ENCODE data around the gene ZEB1.

Gene ZEB1

DNA sequence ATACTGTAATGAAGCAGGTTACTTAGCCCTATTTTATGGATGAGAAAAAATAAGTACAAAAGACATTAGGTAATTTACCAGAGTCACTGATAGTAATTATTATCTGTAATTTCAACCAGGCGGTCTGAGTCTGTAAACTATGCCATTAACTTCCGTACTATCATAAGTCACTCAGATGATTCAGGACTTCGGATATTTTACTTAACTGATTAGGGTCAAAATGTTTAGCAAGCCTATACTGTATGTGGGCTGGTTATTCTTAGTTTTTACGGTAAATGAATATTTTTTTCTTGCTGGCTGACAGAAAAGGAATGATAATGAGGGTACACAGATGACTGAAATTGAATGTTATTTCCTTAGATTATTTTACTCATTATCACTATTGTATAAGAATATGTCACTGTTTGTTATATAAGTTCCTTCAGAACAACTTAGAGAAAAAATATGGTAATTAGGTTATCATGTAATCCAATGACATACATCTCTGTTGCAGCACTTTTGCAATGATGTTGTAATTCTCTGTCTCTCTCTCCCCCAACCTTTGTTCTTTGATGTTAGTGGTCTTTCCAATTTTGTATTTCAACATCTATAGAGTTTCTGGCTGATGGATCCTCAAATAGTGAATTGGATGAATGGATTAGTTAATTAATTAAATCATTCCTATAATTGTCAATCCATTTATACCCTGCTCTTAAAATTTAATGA, 165.6 kb downstream of the ZEB1 start:
- Histone ChIP-seq H3K4me2 (ENCODE audit: low read depth, low read length, poor library complexity, severe bottlenecking) (no peak overlapping the region), H2AFZ (ENCODE audit: low read length) (no peak overlapping the region), H3K9me2 (replicated peaks; ENCODE audit: low read depth, low read length) (no peaks in the 10 kb centered on the region), H3K79me2 (ENCODE audit: insufficient read depth, low read length) (peaks cover 42% of the 10 kb centered on the region), H3K9me3 (ENCODE audit: insufficient read depth, low read depth, low read length) (peaks cover 5% of the 10 kb centered on the region), H3K4me1 (ENCODE audit: insufficient read depth, low read length, poor library complexity, severe bottlenecking) (peaks cover 10% of the 10 kb centered on the region), H4K20me1 (ENCODE audit: insufficient read depth, low read length, poor library complexity, severe bottlenecking) (no peaks in the 10 kb centered on the region), H3K36me3 (ENCODE audit: insufficient read depth, low read length) (peaks cover 22% of the 10 kb centered on the region), H3K9ac (ENCODE audit: low read depth, low read length, poor library complexity, severe bottlenecking) (no peak overlapping the region), H3F3A (ENCODE audit: low read depth) (no peaks in the 10 kb centered on the region), H3K4me3 (ENCODE audit: low read length, poor library complexity, severe bottlenecking) (no peak overlapping the region), H3K27me3 (ENCODE audit: insufficient read depth, low read length, poor library complexity, severe bottlenecking) (no peaks in the 10 kb centered on the region)
- TF ChIP-seq, protein P1, sequence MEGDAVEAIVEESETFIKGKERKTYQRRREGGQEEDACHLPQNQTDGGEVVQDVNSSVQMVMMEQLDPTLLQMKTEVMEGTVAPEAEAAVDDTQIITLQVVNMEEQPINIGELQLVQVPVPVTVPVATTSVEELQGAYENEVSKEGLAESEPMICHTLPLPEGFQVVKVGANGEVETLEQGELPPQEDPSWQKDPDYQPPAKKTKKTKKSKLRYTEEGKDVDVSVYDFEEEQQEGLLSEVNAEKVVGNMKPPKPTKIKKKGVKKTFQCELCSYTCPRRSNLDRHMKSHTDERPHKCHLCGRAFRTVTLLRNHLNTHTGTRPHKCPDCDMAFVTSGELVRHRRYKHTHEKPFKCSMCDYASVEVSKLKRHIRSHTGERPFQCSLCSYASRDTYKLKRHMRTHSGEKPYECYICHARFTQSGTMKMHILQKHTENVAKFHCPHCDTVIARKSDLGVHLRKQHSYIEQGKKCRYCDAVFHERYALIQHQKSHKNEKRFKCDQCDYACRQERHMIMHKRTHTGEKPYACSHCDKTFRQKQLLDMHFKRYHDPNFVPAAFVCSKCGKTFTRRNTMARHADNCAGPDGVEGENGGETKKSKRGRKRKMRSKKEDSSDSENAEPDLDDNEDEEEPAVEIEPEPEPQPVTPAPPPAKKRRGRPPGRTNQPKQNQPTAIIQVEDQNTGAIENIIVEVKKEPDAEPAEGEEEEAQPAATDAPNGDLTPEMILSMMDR (conservative IDR thresholded peaks at IDR 0.05; ENCODE audit: low read length) = no peak
- TF ChIP-seq EZH2phosphoT487 (IDR thresholded peaks at IDR 0.05; ENCODE audit: borderline replicate concordance) = no peak

DNA sequence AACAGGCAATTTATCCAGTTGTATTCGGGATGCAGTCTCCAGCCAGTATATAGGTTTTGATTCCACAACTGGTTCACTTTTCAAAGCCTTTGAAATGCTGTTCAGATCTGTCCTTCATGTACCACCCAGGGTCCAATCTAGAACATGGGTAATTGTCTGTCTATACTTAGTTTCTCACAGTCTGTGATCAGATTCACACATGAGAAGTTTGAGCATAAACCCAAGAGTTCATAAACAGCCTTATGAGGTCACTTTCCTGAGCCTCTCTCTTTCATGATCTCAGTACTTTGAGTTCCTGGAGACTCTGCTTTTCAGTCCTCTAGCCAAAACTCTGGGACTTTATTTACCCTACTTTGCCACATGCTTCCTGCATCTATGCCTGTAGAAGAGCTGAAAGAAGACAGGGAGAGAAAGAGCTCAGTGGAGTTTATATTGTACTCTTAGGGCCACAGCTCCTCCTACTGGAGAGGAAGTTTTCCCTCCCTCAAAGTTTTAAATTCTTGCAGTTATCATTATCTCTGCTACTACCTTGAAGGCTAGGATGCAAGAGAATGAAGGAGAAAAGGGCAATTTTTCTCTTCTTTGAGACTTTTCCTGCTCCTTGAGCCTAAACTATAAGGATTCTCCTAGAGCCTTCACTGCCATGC, 172.0 kb downstream of the ZEB1 start:
- Histone ChIP-seq H3K27me3 (ENCODE audit: insufficient read depth, low read length, poor library complexity, severe bottlenecking) (no peaks in the 10 kb centered on the region), H3K4me1 (ENCODE audit: insufficient read depth, low read length, poor library complexity, severe bottlenecking) (no peaks in the 10 kb centered on the region), H3K4me3 (ENCODE audit: low read length, poor library complexity, severe bottlenecking) (no peak overlapping the region), H3K79me2 (ENCODE audit: insufficient read depth, low read length) (peaks cover 29% of the 10 kb centered on the region; the same call in 1 of the 2 replicates), H3K9ac (ENCODE audit: low read depth, low read length, poor library complexity, severe bottlenecking) (no peak overlapping the region), H3F3A (ENCODE audit: low read depth) (no peaks in the 10 kb centered on the region), H3K4me2 (ENCODE audit: low read depth, low read length, poor library complexity, severe bottlenecking) (no peak overlapping the region), H4K20me1 (ENCODE audit: insufficient read depth, low read length, poor library complexity, severe bottlenecking) (peaks cover 5% of the 10 kb centered on the region), H3K36me3 (ENCODE audit: insufficient read depth, low read length) (peaks cover 31% of the 10 kb centered on the region), H3K9me2 (replicated peaks; ENCODE audit: low read depth, low read length) (no peaks in the 10 kb centered on the region), H3K9me3 (ENCODE audit: insufficient read depth, low read depth, low read length) (peaks cover 11% of the 10 kb centered on the region), H2AFZ (ENCODE audit: low read length) (no peak overlapping the region)
- TF ChIP-seq, protein P1 (conservative IDR thresholded peaks at IDR 0.05; ENCODE audit: low read length) = peak; percentile 77
- no peak for TF ChIP-seq EZH2phosphoT487 (IDR thresholded peaks at IDR 0.05; ENCODE audit: borderline replicate concordance)

DNA sequence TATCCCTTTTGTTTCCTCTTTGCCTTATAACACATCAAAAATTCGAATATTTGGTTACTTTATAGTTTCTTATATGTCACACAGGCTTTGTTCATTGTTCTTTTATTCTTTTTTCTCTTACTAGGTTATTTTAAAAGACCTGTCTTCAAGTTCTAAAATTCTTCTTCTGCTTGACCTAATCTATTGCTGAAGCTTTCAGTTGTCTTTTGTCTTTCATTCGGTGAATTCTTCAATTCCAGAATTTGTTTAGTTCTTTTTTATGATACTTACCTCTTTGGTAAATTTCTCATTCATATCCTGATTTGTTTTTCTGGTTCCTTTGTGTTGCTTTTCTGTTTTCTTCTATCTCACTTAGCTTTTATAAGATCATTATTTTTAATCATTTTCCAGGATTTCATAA, 188.4 kb downstream of the ZEB1 start:
- Histone ChIP-seq H3F3A (ENCODE audit: low read depth) (no peaks in the 10 kb centered on the region), H4K20me1 (ENCODE audit: insufficient read depth, low read length, poor library complexity, severe bottlenecking) (no peaks in the 10 kb centered on the region), H3K4me3 (ENCODE audit: low read length, poor library complexity, severe bottlenecking) (no peak overlapping the region), H3K9me2 (replicated peaks; ENCODE audit: low read depth, low read length) (no peaks in the 10 kb centered on the region), H3K9me3 (ENCODE audit: insufficient read depth, low read depth, low read length) (peaks cover 19% of the 10 kb centered on the region), H3K4me2 (ENCODE audit: low read depth, low read length, poor library complexity, severe bottlenecking) (no peak overlapping the region), H3K4me1 (ENCODE audit: insufficient read depth, low read length, poor library complexity, severe bottlenecking) (no peaks in the 10 kb centered on the region), H3K36me3 (ENCODE audit: insufficient read depth, low read length) (peaks cover 81% of the 10 kb centered on the region), H3K9ac (ENCODE audit: low read depth, low read length, poor library complexity, severe bottlenecking) (no peak overlapping the region), H2AFZ (ENCODE audit: low read length) (no peak overlapping the region), H3K27me3 (ENCODE audit: insufficient read depth, low read length, poor library complexity, severe bottlenecking) (no peaks in the 10 kb centered on the region), H3K79me2 (ENCODE audit: insufficient read depth, low read length) (peaks cover 8% of the 10 kb centered on the region; the same call in 1 of the 2 replicates)
- TF ChIP-seq EZH2phosphoT487 (IDR thresholded peaks at IDR 0.05; ENCODE audit: borderline replicate concordance) = no peak
- TF ChIP-seq, protein P1 (conservative IDR thresholded peaks at IDR 0.05; ENCODE audit: low read length) = no peak
